ENCODE measurements around the gene RGS12.

Gene RGS12

GRCh38 chr4:3305610-3306371 is 13.0 kb downstream of the RGS12 start:
- peak; percentile 81 for DNase-seq (ENCODE audit: low read depth, low spot score)

GRCh38 chr4:3306450-3306849 is 13.6 kb downstream of the RGS12 start:
- no peak for DNase-seq (ENCODE audit: low read depth, low spot score)
- H3K4me3 ChIP-seq (ENCODE audit: low read length) = no peak overlapping the region

More at GRCh38 chr4:3305610-3306371, 13.0 kb downstream of the RGS12 start:
- no peak overlapping the region for H3K4me3 ChIP-seq (ENCODE audit: low read length)

- no peak overlapping the region for H3K4me3 ChIP-seq (ENCODE audit: low read length)
- no peak for DNase-seq (ENCODE audit: low read depth, low spot score)
Observed at GRCh38 chr4:3307060-3307459, 14.2 kb downstream of the RGS12 start.

GRCh38 chr4:3307486-3307885 is 14.7 kb downstream of the RGS12 start:
- DNase-seq (ENCODE audit: low read depth, low spot score) = no peak
- H3K4me3 ChIP-seq (ENCODE audit: low read length) = no peak overlapping the region

DNA sequence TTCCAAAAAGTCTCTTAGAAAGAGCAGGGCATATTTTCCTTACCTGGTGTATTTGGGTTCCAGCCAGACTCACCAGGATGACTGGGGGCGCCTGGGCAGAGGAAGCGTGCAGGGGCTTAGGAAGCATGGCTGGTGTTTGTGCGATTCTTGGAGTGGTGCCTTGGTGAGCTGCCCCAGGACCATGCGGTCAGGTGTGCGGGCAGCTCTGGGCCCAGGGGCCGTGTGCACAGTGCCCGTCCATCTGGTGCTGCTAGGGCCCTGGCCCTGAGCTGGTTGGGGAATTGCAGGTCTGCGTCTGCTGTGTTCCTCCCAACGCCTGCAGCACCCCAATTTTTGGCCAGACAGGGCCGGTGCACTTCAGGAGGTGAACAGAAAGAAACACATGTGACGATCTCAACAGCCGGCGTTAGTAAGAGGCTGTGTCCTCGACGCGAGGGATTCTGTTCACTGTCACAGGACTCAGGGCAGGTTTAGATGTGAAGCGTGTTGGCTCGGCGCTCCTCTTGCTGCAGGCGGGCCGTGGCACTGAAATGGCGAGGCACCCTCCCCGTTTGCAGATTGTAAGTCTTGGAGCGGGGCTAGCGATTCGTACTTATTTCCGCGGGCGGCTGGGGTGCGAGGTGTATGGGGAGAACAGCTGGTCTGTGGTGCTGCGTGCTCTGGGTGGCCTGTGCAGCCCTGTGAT is 15.2 kb downstream of the RGS12 start:
- DNase-seq (ENCODE audit: low read depth, low spot score) = no peak
- no peak overlapping the region for H3K4me3 ChIP-seq (ENCODE audit: low read length)

DNA sequence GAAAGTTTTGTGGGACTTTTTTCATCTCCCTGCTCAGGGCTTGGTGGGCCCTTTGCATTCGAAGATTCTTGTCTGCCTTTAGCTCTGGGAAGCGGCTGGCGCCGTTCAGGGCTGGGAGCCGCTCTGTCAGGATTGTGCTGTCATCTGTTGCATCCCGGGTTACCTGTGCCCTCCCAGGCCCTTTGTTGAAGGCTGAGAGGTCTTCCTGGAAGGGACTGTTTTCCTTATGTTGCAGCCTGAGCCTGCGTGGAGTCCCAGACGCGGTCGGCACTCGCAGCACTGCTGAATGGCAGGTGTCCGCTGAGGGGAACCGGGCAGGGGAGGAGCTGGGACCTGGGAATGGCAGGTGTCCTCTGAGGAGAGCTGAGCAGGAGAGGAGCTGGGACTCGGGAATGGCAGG is 15.9 kb downstream of the RGS12 start:
- no peak overlapping the region for H3K4me3 ChIP-seq (ENCODE audit: low read length)
- DNase-seq (ENCODE audit: low read depth, low spot score) = no peak

- H3K4me3 ChIP-seq (ENCODE audit: low read length) = no peak overlapping the region
- DNase-seq (ENCODE audit: low read depth, low spot score) = no peak
Observed at GRCh38 chr4:3310301-3311094, 17.7 kb downstream of the RGS12 start.

DNA sequence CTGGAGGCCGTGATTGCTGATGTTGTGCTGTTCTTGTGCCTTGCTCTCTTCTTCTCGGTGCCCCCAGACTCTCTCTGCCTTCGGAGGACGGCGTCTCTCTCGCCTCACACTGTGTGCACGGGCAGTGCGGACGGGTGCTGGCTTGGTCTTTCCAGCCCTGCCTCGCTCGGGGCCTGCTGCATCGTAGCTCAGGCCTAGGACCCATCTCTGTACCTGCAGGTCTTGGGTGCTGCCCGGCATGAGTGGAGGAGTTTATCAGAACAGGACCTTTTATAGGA is 18.2 kb downstream of the RGS12 start:
- no peak for DNase-seq (ENCODE audit: low read depth, low spot score)
- no peak overlapping the region for H3K4me3 ChIP-seq (ENCODE audit: low read length)

GRCh38 chr4:3311489-3312171 is 18.8 kb downstream of the RGS12 start:
- no peak for DNase-seq (ENCODE audit: low read depth, low spot score)
- H3K4me3 ChIP-seq (ENCODE audit: low read length) = no peak overlapping the region

GRCh38 chr4:3312362-3312761 is 19.5 kb downstream of the RGS12 start:
- H3K4me3 ChIP-seq (ENCODE audit: low read length) = no peak overlapping the region
- no peak for DNase-seq (ENCODE audit: low read depth, low spot score)

DNA sequence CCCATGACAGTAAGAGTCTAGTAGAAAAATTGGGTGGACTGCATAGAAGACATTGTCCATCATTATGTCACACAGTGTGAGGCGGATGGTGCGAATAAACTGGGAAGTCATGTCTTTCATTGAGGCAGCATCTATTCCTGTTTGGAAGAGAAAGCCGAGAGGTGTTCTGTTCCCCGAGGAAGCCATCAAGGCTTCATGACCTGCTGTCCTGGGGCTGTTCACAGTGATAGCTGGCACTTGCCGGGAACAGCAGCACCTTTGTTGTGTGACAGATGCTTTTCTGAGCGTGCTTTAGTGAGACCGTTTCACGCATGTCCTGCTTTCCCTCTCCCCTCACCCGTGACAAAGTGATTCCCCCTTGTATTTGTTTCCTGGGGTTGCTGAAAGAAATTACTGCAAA is 20.3 kb downstream of the RGS12 start:
- no peak overlapping the region for H3K4me3 ChIP-seq (ENCODE audit: low read length)
- no peak for DNase-seq (ENCODE audit: low read depth, low spot score)

DNA sequence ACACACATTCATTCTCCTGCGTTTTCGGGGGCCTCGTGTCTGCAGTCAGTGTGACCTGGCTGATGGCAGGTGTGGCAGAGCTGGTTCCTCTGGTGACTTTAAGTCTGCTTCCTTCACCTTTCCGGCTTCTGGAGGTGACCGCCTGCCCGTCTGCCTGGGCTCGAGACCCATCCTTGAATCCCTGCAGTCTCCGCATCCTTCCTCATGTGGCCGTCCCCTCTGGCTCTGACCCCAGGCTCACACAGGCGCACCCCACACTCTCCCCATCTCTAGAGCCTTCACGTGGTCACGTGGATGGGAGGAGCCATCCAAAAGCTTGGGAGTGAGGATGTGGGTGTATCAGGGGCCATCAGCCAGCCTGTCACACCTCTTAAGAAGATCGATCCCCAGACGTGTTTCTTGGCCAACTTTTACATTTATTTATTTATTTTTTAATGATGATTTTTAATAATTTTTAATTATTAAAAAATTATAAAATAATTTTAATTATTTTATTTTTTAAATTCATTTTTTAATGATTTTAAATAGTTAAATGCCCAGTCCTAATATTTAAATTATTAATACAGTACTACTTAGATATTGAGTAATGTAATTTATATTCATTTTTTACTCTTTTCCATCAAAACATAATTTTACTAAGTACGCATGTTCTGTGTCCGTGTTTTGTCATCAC is 20.9 kb downstream of the RGS12 start:
- DNase-seq (ENCODE audit: low read depth, low spot score) = no peak
- H3K4me3 ChIP-seq (ENCODE audit: low read length) = no peak overlapping the region

DNA sequence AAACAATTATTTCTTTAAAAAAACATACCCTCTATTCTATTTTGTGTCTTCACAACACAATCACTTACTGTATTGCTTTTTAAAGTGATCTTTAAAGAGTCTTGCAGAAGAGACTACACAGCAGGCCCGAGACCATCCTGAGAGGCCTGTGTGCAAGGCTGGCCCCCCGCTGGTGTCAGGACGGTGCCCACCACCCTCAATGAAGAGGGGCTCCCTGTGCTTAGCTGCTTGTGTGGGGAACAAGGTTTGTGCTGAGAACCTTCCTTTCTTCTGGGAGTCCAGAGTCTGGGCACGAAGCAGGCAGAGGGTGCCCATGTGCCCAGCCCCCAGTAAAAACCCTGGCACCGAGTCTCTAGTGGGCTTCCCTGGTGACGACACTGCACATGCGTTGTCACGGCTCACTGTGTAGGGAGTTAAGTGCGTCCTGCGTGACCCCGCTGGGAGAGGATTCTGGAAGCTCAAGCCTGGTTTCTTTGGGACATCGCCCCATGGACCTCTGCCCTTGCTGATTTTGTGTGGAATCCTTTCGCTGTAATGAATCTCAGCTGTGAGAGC is 22.0 kb downstream of the RGS12 start:
- no peak for DNase-seq (ENCODE audit: low read depth, low spot score)
- no peak overlapping the region for H3K4me3 ChIP-seq (ENCODE audit: low read length)

GRCh38 chr4:3315566-3315965 is 22.7 kb downstream of the RGS12 start:
- DNase-seq (ENCODE audit: low read depth, low spot score) = no peak
- H3K4me3 ChIP-seq (ENCODE audit: low read length) = no peak overlapping the region

GRCh38 chr4:3316146-3316545 is 23.3 kb downstream of the RGS12 start:
- no peak for DNase-seq (ENCODE audit: low read depth, low spot score)
- no peak overlapping the region for H3K4me3 ChIP-seq (ENCODE audit: low read length)

DNA sequence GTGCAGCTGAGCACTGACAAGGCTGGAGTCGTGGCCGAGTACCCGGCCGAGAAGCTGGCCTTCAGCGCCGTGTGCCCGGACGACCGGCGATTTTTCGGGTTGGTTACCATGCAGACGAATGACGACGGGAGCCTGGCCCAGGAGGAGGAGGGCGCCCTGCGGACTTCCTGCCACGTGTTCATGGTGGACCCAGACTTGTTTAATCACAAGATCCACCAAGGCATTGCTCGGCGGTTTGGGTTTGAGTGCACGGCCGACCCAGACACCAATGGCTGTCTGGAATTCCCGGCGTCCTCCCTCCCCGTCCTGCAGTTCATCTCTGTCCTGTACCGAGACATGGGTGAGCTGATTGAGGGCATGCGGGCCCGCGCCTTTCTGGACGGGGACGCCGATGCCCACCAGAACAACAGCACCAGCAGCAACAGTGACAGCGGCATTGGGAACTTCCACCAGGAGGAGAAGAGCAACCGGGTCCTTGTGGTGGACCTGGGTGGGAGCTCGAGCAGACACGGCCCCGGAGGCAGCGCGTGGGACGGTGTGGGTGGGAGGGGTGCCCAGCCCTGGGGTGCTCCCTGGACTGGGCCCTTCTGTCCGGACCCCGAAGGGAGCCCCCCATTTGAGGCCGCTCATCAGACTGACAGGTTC is 24.3 kb downstream of the RGS12 start:
- no peak for DNase-seq (ENCODE audit: low read depth, low spot score)
- no peak overlapping the region for H3K4me3 ChIP-seq (ENCODE audit: low read length)

DNA sequence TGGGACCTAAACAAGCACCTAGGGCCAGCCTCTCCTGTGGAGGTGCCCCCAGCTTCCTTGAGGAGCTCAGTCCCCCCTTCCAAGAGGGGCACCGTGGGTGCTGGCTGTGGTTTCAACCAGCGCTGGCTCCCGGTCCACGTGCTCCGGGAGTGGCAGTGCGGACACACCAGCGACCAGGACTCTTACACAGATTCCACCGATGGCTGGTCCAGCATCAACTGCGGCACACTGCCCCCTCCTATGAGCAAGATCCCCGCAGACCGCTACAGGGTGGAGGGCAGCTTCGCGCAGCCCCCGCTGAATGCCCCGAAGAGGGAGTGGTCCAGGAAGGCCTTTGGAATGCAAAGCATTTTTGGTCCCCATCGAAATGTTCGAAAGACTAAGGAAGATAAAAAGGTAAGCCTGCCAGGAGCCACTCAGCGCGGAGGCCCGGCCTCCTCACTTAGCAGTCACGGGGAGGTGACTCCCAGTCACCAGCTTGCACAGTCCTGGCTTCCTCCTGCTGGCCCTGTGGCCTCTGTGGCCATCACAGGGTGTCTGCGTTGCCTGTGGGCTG is 24.9 kb downstream of the RGS12 start:
- no peak overlapping the region for H3K4me3 ChIP-seq (ENCODE audit: low read length)
- no peak for DNase-seq (ENCODE audit: low read depth, low spot score)

DNA sequence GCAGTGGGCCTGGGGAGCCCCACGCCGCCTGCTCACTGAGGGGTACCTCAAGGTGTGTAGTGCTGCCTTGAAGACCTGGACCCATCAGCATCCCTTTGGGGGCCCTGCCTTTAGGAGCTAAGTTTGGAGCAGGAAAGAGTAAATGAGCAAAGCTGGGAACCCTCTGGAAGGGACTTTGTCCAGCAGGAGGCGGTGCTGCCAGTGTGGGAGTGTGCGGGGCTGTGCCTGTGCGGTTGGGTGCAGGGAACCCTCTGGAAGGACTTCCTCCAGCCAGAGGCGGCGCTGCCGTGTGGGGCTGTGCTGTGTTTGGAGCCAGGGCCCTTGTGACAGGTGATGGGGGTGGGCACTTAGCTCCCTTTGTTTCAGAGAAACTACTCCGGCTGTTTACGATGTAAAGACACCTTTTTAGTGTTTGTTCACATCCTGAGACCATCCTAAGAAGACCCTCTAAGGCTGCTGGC is 25.8 kb downstream of the RGS12 start:
- no peak overlapping the region for H3K4me3 ChIP-seq (ENCODE audit: low read length)
- no peak for DNase-seq (ENCODE audit: low read depth, low spot score)
